ENCODE measurements around the gene IRAK2.

- TF ChIP-seq REST (IDR thresholded peaks at IDR 0.05; ENCODE audit: insufficient read depth in 1 of 2, low read depth in 2 of 2, low read length in 2 of 2) (no peak), POLR2AphosphoS5 (IDR thresholded peaks at IDR 0.05; ENCODE audit: low read depth, low read length) (no peak), SIN3A (IDR thresholded peaks at IDR 0.05; ENCODE audit: borderline replicate concordance, insufficient read depth, low read length) (no peak), TAF1 (IDR thresholded peaks at IDR 0.05; ENCODE audit: borderline replicate concordance, insufficient read depth, low read length) (no peak), FOXP2 (optimal IDR thresholded peaks at IDR 0.05; ENCODE audit: borderline replicate concordance, extremely low read depth, extremely low read length, insufficient read depth) (no peak)
Observed at GRCh38 chr3:10149226-10149625, 15.5 kb upstream of the IRAK2 start.
